WTC11 (cell line): ENCODE measurements around the gene CTNND2. TPM values are rescaled to one million over a fixed set of nuclear protein-coding genes. Genes with fewer than 3 reads are reported as not detected.

Source experiments
- ATAC-seq: fragments of 200-7000 bp; cut with Tn5 transposase; 2 replicates; pipeline ENCODE4 v1.10.0; 2021; ENCODE audit warnings: mild to moderate bottlenecking, moderate library complexity
- CTCF ChIA-PET: fragments of 300-600 bp; sonication (Branson Sonifier 250); formaldehyde crosslinking; loops from one replicate; lab custom pipeline; 2021; ENCODE audit warnings: antibody characterized with exemption; lab: Charles Lee
- POLR2A ChIA-PET: fragments of 350-600 bp; sonication (Branson Sonifier 250); formaldehyde crosslinking; loops from one replicate; lab custom pipeline; 2021; ENCODE audit warnings: antibody characterized with exemption; lab: Charles Lee
- DNase-seq: peaks from one replicate; pipeline ENCODE4 v3.0.0; 2021; ENCODE audit warnings: low spot score
- H3K27ac Mint-ChIP-seq: 2 replicates; pipeline ENCODE4 v1.8.0; 2021; ENCODE audit warnings: mixed read lengths
- H3K27me3 Mint-ChIP-seq: 2 replicates; pipeline ENCODE4 v1.8.0; 2021; ENCODE audit warnings: low read depth, mild to moderate bottlenecking, moderate library complexity, mixed read lengths
- H3K36me3 Mint-ChIP-seq: 2 replicates; pipeline ENCODE4 v1.8.0; 2021; ENCODE audit warnings: mixed read lengths
- H3K4me1 Mint-ChIP-seq: 2 replicates; pipeline ENCODE4 v1.8.0; 2022; ENCODE audit warnings: mixed read lengths
- H3K4me3 Mint-ChIP-seq: 2 replicates; pipeline ENCODE4 v1.8.0; 2021; ENCODE audit warnings: mild to moderate bottlenecking, moderate library complexity, mixed read lengths
- H3K9me3 Mint-ChIP-seq: 2 replicates; pipeline ENCODE4 v1.8.0; 2021; ENCODE audit warnings: mixed read lengths
- AFF4 ChIP-seq: sonication (generic); formaldehyde crosslinking; IDR thresholded peaks from 2 replicates; pipeline ENCODE4 v1.8.1; 2023; ENCODE audit warnings: mild to moderate bottlenecking, missing genetic modification reagents, borderline replicate concordance
- AR ChIP-seq: fragments of 250-450 bp; sonication (Bioruptor Pico); IDR thresholded peaks from 2 replicates; pipeline ENCODE4 v1.9.0; 2021; ENCODE audit warnings: mild to moderate bottlenecking
- CDX4 ChIP-seq: fragments of 250-450 bp; sonication (Bioruptor Pico); IDR thresholded peaks from 2 replicates; pipeline ENCODE4 v1.9.0; 2021; ENCODE audit warnings: moderate library complexity, mild to moderate bottlenecking, inconsistent platforms, borderline replicate concordance
- CTCF ChIP-seq: fragments of 200-600 bp; IDR thresholded peaks from 2 replicates; pipeline ENCODE4 v1.8.0; 2022; ENCODE audit warnings: antibody characterized with exemption
- ELF4 ChIP-seq: sonication (generic); formaldehyde crosslinking; IDR thresholded peaks from 2 replicates; pipeline ENCODE4 v1.8.1; 2022; ENCODE audit warnings: low read depth, mild to moderate bottlenecking, moderate library complexity, missing genetic modification reagents
- ETV6 ChIP-seq: sonication (generic); formaldehyde crosslinking; IDR thresholded peaks from 2 replicates; pipeline ENCODE4 v1.8.1; 2022; ENCODE audit warnings: mild to moderate bottlenecking, missing genetic modification reagents
- FOXK1 ChIP-seq: sonication (generic); formaldehyde crosslinking; IDR thresholded peaks from 2 replicates; pipeline ENCODE4 v1.8.0; 2022; ENCODE audit warnings: mild to moderate bottlenecking, moderate library complexity, missing genetic modification reagents
- MAX ChIP-seq: sonication (generic); formaldehyde crosslinking; IDR thresholded peaks from 2 replicates; pipeline ENCODE4 v1.8.0; 2022; ENCODE audit warnings: mild to moderate bottlenecking, missing genetic modification reagents
- NFYB ChIP-seq: sonication (generic); formaldehyde crosslinking; conservative IDR thresholded peaks from 2 replicates; pipeline ENCODE4 v1.8.0; 2022; ENCODE audit warnings: low read depth, missing genetic modification reagents
- NR1H2 ChIP-seq: sonication (generic); formaldehyde crosslinking; IDR thresholded peaks from 2 replicates; pipeline ENCODE4 v1.9.0; 2021; ENCODE audit warnings: mild to moderate bottlenecking, moderate library complexity, missing genetic modification reagents
- SP1 ChIP-seq: sonication (generic); formaldehyde crosslinking; conservative IDR thresholded peaks from 2 replicates; pipeline ENCODE4 v1.8.1; 2022; ENCODE audit warnings: missing genetic modification reagents
- ZNF232 ChIP-seq: sonication (generic); formaldehyde crosslinking; IDR thresholded peaks from 2 replicates; pipeline ENCODE4 v1.8.0; 2022; ENCODE audit warnings: mild to moderate bottlenecking, missing genetic modification reagents
- ZNF512 ChIP-seq: sonication (generic); formaldehyde crosslinking; IDR thresholded peaks from 2 replicates; pipeline ENCODE4 v1.8.1; 2022; ENCODE audit warnings: missing genetic modification reagents, borderline replicate concordance
- ZNF532 ChIP-seq: fragments of 250-450 bp; sonication (Bioruptor Pico); IDR thresholded peaks from 2 replicates; pipeline ENCODE4 v1.9.0; 2021; ENCODE audit warnings: mild to moderate bottlenecking, borderline replicate concordance
- ZSCAN18 ChIP-seq: fragments of 250-450 bp; sonication (Bioruptor Pico); IDR thresholded peaks from 2 replicates; pipeline ENCODE4 v2.1.2; 2022; ENCODE audit warnings: mild to moderate bottlenecking, moderate library complexity
- total RNA-seq: library from RNA; stranded (reverse); gene quantifications from 3 replicates; pipeline ENCODE4 v1.2.3, GENCODE V29; 2021

Gene CTNND2
- total RNA-seq, 1 experiment from 2014 or later: 11.9 TPM

- no peak for TF ChIP-seq AFF4 (CRISPR knock-in tag)
- TF ChIP-seq ETV6 (CRISPR knock-in tag): no peak
Measured at GRCh38 chr5:11048760-11049159, 855.5 kb downstream of the CTNND2 start (continued).

- DNase-seq (no peak), ATAC-seq (no peak)
- Mint-ChIP-seq H3K4me1 (no peaks in the 10 kb centered on the region), H3K36me3 (no peaks in the 10 kb centered on the region), H3K9me3 (no peaks in the 10 kb centered on the region), H3K27ac (no peak overlapping the region), H3K4me3 (no peak overlapping the region), H3K27me3 (no peaks in the 10 kb centered on the region)
- CTCF ChIA-PET: interaction anchor here (2.1 to 2.2 kb wide), 2 partner anchors 59 to 190 kb away, joined by 8 to 11 read pairs; no protein-coding TSS in a partner anchor
- POLR2A ChIA-PET: no interaction called here
- no peak for TF ChIP-seq ZNF512
- no peak for TF ChIP-seq AR
- TF ChIP-seq ZSCAN18 (CRISPR knock-in tag): no peak
- TF ChIP-seq NR1H2 (CRISPR knock-in tag): no peak
- no peak for TF ChIP-seq NFYB (CRISPR knock-in tag)
- TF ChIP-seq ZNF532 (CRISPR knock-in tag): no peak
- no peak for TF ChIP-seq FOXK1 (CRISPR knock-in tag)
- TF ChIP-seq MAX (CRISPR knock-in tag): no peak
- no peak for TF ChIP-seq ELF4 (CRISPR knock-in tag)
- no peak for TF ChIP-seq SP1 (CRISPR knock-in tag)
- TF ChIP-seq CDX4: no peak
- no peak for TF ChIP-seq CTCF
- TF ChIP-seq ZNF232: no peak
Measured at GRCh38 chr5:11047625-11048024, 856.6 kb downstream of the CTNND2 start.
